Breast epithelium (tissue), 3 donors: Measurements from ENCODE around the gene PRIMA1.

Source experiments
- POLR2A ChIP-seq: fragments of 450-650 bp; IDR thresholded peaks from one replicate; pipeline ENCODE4 v1.6.1; 2016; ENCODE audit warnings: antibody characterized with exemption, mild to moderate bottlenecking, moderate library complexity
- POLR2AphosphoS5 ChIP-seq, 3 donors: sonication (generic); formaldehyde crosslinking; IDR thresholded peaks; one replicate each; pipeline ENCODE4 v1.6.1; 2017; ENCODE audit warnings: antibody characterized with exemption in 3 of 3

DNA sequence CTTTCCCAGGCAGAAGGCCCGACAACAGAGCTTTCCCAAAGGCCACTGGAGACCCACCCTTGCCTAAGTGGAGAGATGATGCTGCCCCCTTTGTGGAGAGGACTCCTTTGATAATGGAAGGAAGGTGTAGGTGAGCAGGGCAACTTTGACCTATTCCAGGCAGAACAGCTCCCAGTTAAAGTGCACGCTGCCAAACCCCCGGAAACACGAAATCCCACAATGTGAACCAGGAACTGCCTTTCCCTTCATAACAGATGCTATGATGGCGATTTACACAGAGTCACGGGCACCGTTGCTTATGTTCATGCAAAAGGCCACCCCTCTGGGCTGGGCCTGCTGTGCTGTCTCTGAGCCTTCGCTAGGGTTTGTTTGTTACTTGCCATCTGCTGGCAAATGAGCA is 34.6 kb downstream of the PRIMA1 start:
- TF ChIP-seq POLR2A: no peak
- no peak for TF ChIP-seq POLR2AphosphoS5 (IDR thresholded peaks at IDR 0.05)
